H54 (cell line): ENCODE measurements around the gene KDM6A.
"Not testable (repeated sequence)": the region's sequence is repeated elsewhere in the genome, so short reads cannot be mapped to it uniquely, and the experiment has no call there.

Experiments
- DNase-seq: peaks from one replicate; pipeline ENCODE4 v3.0.0; 2011; ENCODE audit warnings: low spot score, mixed read lengths; ENCODE audit not compliant: insufficient read length
- FAIRE-seq: peaks from 3 replicates; lab custom pipeline; 2011; peaks lifted over from hg19 to GRCh38; lab: Jason Lieb, UNC
- POLR2A ChIP-seq: IDR thresholded peaks from 2 replicates; pipeline ENCODE4 v1.6.1; 2011; ENCODE audit warnings: low read depth, mild to moderate bottlenecking, low read length

Gene KDM6A

GRCh38 chrX:45001048-45001447 lies 128.1 kb downstream of the KDM6A start:
- FAIRE-seq (no peak), DNase-seq (no peak)
- TF ChIP-seq POLR2A, result no peak

DNA sequence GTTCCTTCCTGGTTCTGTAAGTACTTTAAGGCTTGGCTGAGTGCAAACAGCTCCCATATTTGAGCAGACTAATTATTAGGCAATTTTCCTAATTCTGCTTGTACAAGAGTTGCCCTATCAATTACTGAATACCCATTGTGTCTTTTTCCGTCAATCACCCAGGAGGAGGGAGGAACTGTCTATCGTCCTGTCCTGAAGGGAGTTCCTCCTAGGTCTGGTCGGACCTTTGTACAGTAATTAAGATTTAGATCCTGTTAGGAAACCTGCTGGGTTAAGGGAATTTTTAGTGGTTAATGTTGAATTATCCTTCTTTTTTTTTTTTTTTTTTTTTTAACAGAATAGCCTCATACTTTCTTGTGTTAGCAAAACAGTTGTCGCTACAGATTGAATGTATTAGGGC lies 130.1 kb downstream of the KDM6A start:
- TF ChIP-seq POLR2A, result no peak
- DNase-seq, result no peak
- no peak for FAIRE-seq

GRCh38 chrX:45006002-45006800 lies 133.2 kb downstream of the KDM6A start:
- TF ChIP-seq POLR2A, result no peak
- FAIRE-seq (no peak), DNase-seq (peak; percentile 4)

DNA sequence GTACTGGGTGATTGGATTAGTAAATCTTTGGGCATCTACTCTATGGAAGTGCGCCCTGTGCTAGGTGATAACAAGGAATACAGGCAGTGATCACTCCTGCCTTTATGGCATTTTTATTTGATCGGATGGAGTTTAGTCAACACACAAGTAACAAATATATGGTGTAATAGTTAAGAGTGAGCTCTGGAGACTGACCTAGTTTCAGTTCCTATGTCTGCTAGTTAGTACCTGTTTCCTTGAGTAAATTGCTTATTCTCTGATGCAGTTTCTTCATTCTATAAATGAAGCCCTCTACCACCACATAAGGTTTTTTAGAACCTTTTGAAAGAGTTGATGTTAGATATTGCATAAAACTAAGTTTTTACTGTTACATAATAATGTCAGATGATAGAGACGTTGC lies 134.6 kb downstream of the KDM6A start:
- DNase-seq, result no peak
- TF ChIP-seq POLR2A, result no peak
- no peak for FAIRE-seq

GRCh38 chrX:45009371-45010000 lies 136.5 kb downstream of the KDM6A start:
- no peak for DNase-seq
- TF ChIP-seq POLR2A, result no peak
- no peak for FAIRE-seq

DNA sequence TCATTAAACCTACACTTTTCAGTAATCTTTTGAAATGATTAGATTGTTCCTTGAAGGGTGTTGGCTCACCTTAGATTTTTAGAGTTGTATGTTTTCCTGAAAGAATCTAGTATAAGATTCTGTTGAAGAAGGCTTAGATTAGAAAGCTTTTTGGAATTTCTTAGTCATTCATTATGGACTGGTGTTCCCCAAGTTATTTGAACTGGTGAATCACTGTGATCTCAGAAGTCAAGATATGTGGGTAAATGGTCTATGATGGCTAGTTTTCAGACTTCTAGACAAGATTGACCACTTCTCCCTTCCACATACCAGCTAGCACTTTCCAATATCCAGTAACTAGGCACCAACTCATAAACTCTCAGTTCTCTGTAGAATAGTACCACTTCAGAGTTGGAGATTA lies 138.1 kb downstream of the KDM6A start:
- FAIRE-seq (no peak), DNase-seq (peak; percentile 3)
- no peak for TF ChIP-seq POLR2A

- TF ChIP-seq POLR2A, result no peak
These were observed 138.6 kb downstream of the KDM6A start for GRCh38 chrX:45011597-45011996.

GRCh38 chrX:45017946-45018345 lies 145.0 kb downstream of the KDM6A start:
- DNase-seq, result no peak
- FAIRE-seq, result no peak
- TF ChIP-seq POLR2A, result no peak

More at GRCh38 chrX:45011597-45011996, 138.6 kb downstream of the KDM6A start:
- DNase-seq, result no peak
- no peak for FAIRE-seq

GRCh38 chrX:45022150-45022549 lies 149.2 kb downstream of the KDM6A start:
- FAIRE-seq, result no peak
- TF ChIP-seq POLR2A, result no peak
- no peak for DNase-seq

- TF ChIP-seq POLR2A, result no peak
- no peak for DNase-seq
- FAIRE-seq, result no peak
These were observed 151.5 kb downstream of the KDM6A start for GRCh38 chrX:45024501-45024900.

GRCh38 chrX:45026036-45026435 lies 153.0 kb downstream of the KDM6A start:
- DNase-seq, result no peak
- TF ChIP-seq POLR2A, result no peak
- no peak for FAIRE-seq

DNA sequence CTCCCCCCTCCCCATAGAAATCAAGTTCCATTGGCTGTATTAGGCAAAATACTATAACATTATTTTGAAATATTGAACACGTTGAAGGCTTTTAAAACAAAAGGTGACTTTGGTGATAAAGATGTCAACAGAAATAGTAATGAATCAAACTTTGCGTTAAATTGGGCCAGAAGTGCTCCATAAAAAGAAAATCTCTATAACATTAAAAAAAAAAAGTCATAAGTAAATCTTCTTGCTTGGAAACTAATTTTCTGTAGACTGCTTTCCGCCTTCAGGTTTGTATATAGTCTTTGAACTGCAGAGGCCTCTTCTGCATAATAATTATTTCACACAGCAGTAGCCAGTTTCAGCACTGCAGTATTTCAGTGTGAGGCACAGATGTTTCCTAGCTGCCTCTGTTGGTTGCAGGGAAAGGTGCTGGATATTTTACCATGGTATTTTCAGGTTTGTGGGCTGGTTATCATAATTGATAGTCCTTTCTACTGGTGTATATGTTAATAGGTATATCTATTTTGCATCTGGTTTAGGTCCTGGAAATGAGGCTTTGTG lies 158.9 kb downstream of the KDM6A start:
- FAIRE-seq (no peak), DNase-seq (no peak)
- no peak for TF ChIP-seq POLR2A

GRCh38 chrX:45035071-45035470 lies 162.1 kb downstream of the KDM6A start:
- FAIRE-seq (no peak), DNase-seq (no peak)
- TF ChIP-seq POLR2A, result no peak

DNA sequence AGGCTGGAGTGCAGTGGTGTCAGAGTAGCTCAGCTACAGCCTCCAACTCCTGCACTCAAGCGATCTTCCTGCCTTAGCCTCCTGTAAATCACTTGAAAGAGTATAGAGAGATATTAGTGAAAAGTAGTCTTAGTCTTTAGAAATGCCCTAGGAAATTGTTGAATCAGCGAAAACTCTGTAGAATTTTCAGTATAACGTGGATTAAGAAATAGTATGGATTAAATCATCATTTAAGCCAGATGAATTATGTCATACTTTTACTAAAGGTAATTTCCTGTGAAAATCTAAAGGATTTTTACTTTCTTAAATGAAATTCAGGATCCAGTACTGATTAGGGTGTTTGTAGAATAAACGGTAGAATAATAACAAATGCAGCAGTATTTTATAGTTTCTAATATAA lies 163.2 kb downstream of the KDM6A start:
- DNase-seq, result no peak
- no peak for TF ChIP-seq POLR2A
- FAIRE-seq, result no peak

DNA sequence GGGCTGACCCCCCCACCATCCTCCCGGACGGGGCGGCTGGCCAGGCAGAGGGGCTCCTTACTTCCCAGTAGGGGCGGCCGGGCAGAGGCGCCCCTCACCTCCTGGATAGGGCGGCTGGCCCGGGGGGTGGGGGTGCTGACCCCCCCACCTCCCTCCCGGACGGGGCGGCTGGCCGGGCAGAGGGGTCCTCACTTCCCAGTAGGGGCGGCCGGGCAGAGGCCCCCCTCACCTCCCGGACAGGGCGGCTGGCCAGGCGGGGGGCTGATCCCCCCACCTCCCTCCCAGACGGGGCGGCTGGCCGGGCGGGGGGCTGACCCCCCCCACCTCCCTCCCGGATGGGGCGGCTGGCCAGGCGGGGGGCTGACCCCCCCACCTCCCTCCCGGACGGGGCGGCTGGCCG lies 167.1 kb downstream of the KDM6A start:
- FAIRE-seq, DNase-seq: not testable (repeated sequence)
